Measurements from ENCODE around the gene NR6A1. TPM values are rescaled to one million over a fixed set of nuclear protein-coding genes. Genes with fewer than 3 reads are reported as not detected.

NR6A1 gene
- total and polyA plus RNA-seq, 10 donors = 0.14 to 3.7 (median 1.9) TPM

DNA sequence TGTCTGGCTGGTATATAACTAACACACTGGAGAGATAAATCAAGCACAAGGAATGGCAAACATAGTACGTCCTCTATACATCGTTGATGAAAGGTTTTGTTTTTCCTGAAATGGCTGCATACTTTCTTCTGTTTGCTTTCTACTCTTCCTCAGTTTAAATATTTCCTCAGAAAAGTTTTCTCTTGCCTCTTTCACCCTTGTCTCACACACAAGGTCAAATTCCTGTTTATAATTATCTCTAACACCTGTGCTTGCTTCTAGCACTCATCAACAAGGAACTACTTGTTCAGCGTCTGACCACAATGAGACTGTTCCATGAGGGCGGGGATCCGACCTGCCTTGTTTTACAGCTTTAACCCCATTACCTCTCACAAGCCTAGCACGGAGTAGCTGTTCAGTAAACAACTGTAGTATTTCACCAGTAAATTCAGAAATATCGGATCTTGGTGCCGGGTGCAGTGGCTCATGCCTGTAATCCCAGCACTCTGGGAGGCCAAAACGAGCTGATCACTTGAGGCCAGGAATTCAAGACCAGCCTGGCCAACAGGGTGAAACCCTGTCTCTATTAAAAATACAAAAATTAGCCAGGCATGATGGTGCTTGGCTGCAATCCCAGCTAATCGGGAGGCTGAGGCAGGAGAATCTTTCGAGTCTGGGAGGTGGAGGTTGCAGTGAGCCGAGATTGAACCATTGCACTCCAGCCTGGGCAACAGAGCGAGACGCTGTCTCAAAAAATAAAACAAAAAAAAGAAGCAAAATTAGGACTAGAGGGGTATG lies 37.0 kb downstream of the NR6A1 start:
- Histone ChIP-seq H3K9me3 (no peaks in the 10 kb centered on the region), H3K27me3 (replicated peaks in 1 of 7) (no peaks in the 10 kb centered on the region), H3K27ac (no peak overlapping the region), H3K36me3 (no peaks in the 10 kb centered on the region), H3K4me3 (no peak overlapping the region), H3K4me1 (no peaks in the 10 kb centered on the region)
- no peak for DNase-seq
- TF ChIP-seq POLR2AphosphoS5 (IDR thresholded peaks at IDR 0.05) (no peak), POLR2A (IDR thresholded peaks at IDR 0.05) (no peak)
- TF ChIP-seq, protein P1, sequence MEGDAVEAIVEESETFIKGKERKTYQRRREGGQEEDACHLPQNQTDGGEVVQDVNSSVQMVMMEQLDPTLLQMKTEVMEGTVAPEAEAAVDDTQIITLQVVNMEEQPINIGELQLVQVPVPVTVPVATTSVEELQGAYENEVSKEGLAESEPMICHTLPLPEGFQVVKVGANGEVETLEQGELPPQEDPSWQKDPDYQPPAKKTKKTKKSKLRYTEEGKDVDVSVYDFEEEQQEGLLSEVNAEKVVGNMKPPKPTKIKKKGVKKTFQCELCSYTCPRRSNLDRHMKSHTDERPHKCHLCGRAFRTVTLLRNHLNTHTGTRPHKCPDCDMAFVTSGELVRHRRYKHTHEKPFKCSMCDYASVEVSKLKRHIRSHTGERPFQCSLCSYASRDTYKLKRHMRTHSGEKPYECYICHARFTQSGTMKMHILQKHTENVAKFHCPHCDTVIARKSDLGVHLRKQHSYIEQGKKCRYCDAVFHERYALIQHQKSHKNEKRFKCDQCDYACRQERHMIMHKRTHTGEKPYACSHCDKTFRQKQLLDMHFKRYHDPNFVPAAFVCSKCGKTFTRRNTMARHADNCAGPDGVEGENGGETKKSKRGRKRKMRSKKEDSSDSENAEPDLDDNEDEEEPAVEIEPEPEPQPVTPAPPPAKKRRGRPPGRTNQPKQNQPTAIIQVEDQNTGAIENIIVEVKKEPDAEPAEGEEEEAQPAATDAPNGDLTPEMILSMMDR (IDR thresholded peaks at IDR 0.05 in 8 of 11, conservative IDR thresholded peaks at IDR 0.05 in 3 of 11) = no peak
- intact Hi-C loops (cut with DNase I; ENCODE audit: low total_unique reads) = no loop called here
- 80 to 87% (median 81%) methylated on average over 14 of the region's 14 CpGs for WGBS, 5 donors

GRCh38 chr9:124730772-124731171 lies 40.3 kb downstream of the NR6A1 start:
- TF ChIP-seq POLR2AphosphoS5 (IDR thresholded peaks at IDR 0.05) = no peak
- TF ChIP-seq, protein P1 (IDR thresholded peaks at IDR 0.05 in 8 of 11, conservative IDR thresholded peaks at IDR 0.05 in 3 of 11) = no peak
- TF ChIP-seq POLR2A (IDR thresholded peaks at IDR 0.05) = no peak
- Histone ChIP-seq H3K4me3 (no peak overlapping the region), H3K9me3 (no peaks in the 10 kb centered on the region), H3K27ac (no peak overlapping the region), H3K27me3 (replicated peaks in 1 of 7) (no peaks in the 10 kb centered on the region), H3K4me1 (no peaks in the 10 kb centered on the region), H3K36me3 (no peaks in the 10 kb centered on the region)
- WGBS, 5 donors = 89 to 100% (median 97%) methylated on average over 2 of the region's 2 CpGs
- no peak for DNase-seq
- intact Hi-C loops (cut with DNase I; ENCODE audit: low total_unique reads) = no loop called here

DNA sequence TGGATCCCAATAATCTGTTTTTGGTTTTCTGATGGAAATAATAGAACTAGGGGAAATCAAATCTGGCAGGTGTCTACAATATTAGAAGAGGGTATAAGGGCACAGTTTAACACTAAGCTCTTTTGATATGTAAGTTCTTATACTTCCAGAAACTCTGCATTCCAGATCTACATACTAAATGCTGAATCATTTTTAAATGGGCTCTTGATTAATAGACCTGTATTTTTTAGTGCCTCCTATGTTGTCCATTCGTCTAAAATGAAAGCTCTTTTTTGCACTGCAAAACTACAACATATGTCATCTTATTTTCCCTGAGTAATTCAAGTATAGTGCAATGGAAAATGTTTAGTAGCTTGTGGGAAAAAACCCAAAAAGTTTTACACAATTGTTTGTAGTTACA lies 44.2 kb downstream of the NR6A1 start:
- no peak for DNase-seq
- intact Hi-C loops (cut with DNase I; ENCODE audit: low total_unique reads) = no loop called here
- 68 to 81% (median 72%) methylated on average over 1 of the region's 1 CpG for WGBS, 5 donors
- Histone ChIP-seq H3K27ac (no peak overlapping the region), H3K4me3 (no peak overlapping the region), H3K4me1 (peaks cover 0 to 9% (median 0%) of the 10 kb centered on the region in 6 donors), H3K9me3 (no peaks in the 10 kb centered on the region), H3K27me3 (replicated peaks in 1 of 7) (no peaks in the 10 kb centered on the region), H3K36me3 (no peaks in the 10 kb centered on the region)
- no peak for TF ChIP-seq POLR2AphosphoS5 (IDR thresholded peaks at IDR 0.05)
- TF ChIP-seq, protein P1 (IDR thresholded peaks at IDR 0.05 in 8 of 11, conservative IDR thresholded peaks at IDR 0.05 in 3 of 11) = no peak
- TF ChIP-seq POLR2A (IDR thresholded peaks at IDR 0.05) = no peak

DNA sequence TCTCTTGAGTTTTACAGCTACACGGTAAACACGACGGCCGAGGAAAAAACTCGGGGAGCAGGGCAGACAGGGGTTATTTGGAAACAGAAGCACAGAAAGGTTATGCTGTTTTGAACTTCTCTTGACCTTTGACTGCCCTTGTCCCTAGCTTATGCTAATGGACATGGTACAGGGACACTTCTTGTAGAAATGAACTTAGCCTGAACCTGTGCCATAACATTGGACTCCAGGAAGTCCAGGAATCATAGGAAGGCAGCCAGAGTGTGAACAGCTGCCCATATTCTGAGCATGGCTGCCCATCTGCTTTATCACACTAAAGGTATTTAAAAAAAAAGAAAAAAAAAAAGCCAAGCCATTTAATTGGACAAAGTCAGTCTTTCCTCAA lies 46.1 kb downstream of the NR6A1 start:
- Histone ChIP-seq H3K36me3 (no peaks in the 10 kb centered on the region), H3K4me1 (peaks cover 0 to 12% (median 0%) of the 10 kb centered on the region in 6 donors), H3K27ac (peak overlapping the region in 6 of 8 donors; percentile 14 to 45 (median 22))

More for the DNA sequence above, 46.1 kb downstream of the NR6A1 start:
- no peak overlapping the region for H3K4me3 ChIP-seq
- TF ChIP-seq POLR2A (IDR thresholded peaks at IDR 0.05) (no peak), POLR2AphosphoS5 (IDR thresholded peaks at IDR 0.05) (no peak)
- TF ChIP-seq, protein P1 (IDR thresholded peaks at IDR 0.05 in 8 of 11, conservative IDR thresholded peaks at IDR 0.05 in 3 of 11) = no peak
- WGBS, 5 donors = 70 to 87% (median 83%) methylated on average over 5 of the region's 5 CpGs
- DNase-seq = no peak
- no peaks in the 10 kb centered on the region for H3K27me3 ChIP-seq (replicated peaks in 1 of 7)
- H3K9me3 ChIP-seq = no peaks in the 10 kb centered on the region
- intact Hi-C loops (cut with DNase I; ENCODE audit: low total_unique reads) = no loop called here
